SK-N-MC (cell line): ENCODE measurements around the gene RNU11.
"Not testable (repeated sequence)": the region's sequence is repeated elsewhere in the genome, so short reads cannot be mapped to it uniquely, and the experiment has no call there.

Experiments used
- DNase-seq: peaks from one replicate; pipeline ENCODE4 v3.0.0-alpha.2; 2011; ENCODE audit warnings: low read depth, low spot score
- H3K27ac ChIP-seq: fragments of 200-600 bp; sonication (generic); 2 replicates; pipeline ENCODE4 v1.5.1; 2016; ENCODE audit warnings: mixed run types
- H3K36me3 ChIP-seq: fragments of 200-600 bp; sonication (generic); 2 replicates; pipeline ENCODE4 v1.6.1; 2017; ENCODE audit warnings: antibody characterized with exemption, low read length, mixed read lengths; ENCODE audit not compliant: insufficient read depth
- H3K4me3 ChIP-seq: fragments of 200-600 bp; sonication (generic); 2 replicates; pipeline ENCODE4 v1.5.1; 2016
- H3K9ac ChIP-seq: fragments of 200-600 bp; sonication (generic); 2 replicates; pipeline ENCODE4 v1.8.0; 2017; ENCODE audit warnings: mixed run types, mixed read lengths; ENCODE audit not compliant: insufficient read length
- H3K9me3 ChIP-seq: fragments of 200-600 bp; sonication (generic); 2 replicates; pipeline ENCODE4 v1.6.1; 2017; ENCODE audit warnings: low read depth, mild to moderate bottlenecking, antibody characterized with exemption, low read length, moderate library complexity, mixed read lengths
- EZH2 ChIP-seq: fragments of 200-600 bp; sonication (generic); IDR thresholded peaks from one replicate; pipeline ENCODE4 v1.6.1; 2017; ENCODE audit warnings: antibody characterized with exemption
- FOXP2 ChIP-seq: optimal IDR thresholded peaks from 2 replicates; pipeline ENCODE3; 2011; ENCODE audit warnings: mild to moderate bottlenecking, moderate library complexity; ENCODE audit not compliant: insufficient read depth; ENCODE audit errors: extremely low read length, control extremely low read depth
- POLR2AphosphoS5 ChIP-seq: IDR thresholded peaks from 2 replicates; pipeline ENCODE4 v1.6.1; 2012; ENCODE audit warnings: mild to moderate bottlenecking, low read depth, low read length, borderline replicate concordance

Gene RNU11

GRCh38 chr1:28680151-28680550, 31.8 kb downstream of the RNU11 start:
- no peak for TF ChIP-seq EZH2
- no peak for TF ChIP-seq POLR2AphosphoS5
- no peak for TF ChIP-seq FOXP2
- no peak overlapping the region for H3K4me3 ChIP-seq
- H3K27ac ChIP-seq = no peak overlapping the region
- H3K9ac ChIP-seq = no peak overlapping the region
- H3K9me3 ChIP-seq = no peaks in the 10 kb centered on the region
- peaks cover 5% of the 10 kb centered on the region; the same call in 1 of the 2 replicates for H3K36me3 ChIP-seq
- DNase-seq = no peak

GRCh38 chr1:28682840-28683239, 34.4 kb downstream of the RNU11 start:
- no peaks in the 10 kb centered on the region for H3K9me3 ChIP-seq
- H3K36me3 ChIP-seq = peaks cover 5% of the 10 kb centered on the region; the same call in 1 of the 2 replicates
- H3K9ac ChIP-seq = no peak overlapping the region
- no peak for TF ChIP-seq POLR2AphosphoS5
- no peak for TF ChIP-seq EZH2
- TF ChIP-seq FOXP2 = no peak
- no peak overlapping the region for H3K4me3 ChIP-seq
- no peak overlapping the region for H3K27ac ChIP-seq
- DNase-seq = no peak

GRCh38 chr1:28684937-28685336, 36.5 kb downstream of the RNU11 start:
- no peak for DNase-seq
- peaks cover 5% of the 10 kb centered on the region; the same call in 1 of the 2 replicates for H3K36me3 ChIP-seq
- no peak overlapping the region for H3K9ac ChIP-seq
- no peak overlapping the region for H3K4me3 ChIP-seq
- no peak for TF ChIP-seq EZH2
- TF ChIP-seq FOXP2 = no peak
- no peak for TF ChIP-seq POLR2AphosphoS5
- no peaks in the 10 kb centered on the region for H3K9me3 ChIP-seq
- H3K27ac ChIP-seq = no peak overlapping the region

GRCh38 chr1:28691627-28692026, 43.2 kb downstream of the RNU11 start:
- H3K4me3 ChIP-seq, H3K9me3 ChIP-seq, H3K27ac ChIP-seq, DNase-seq, H3K9ac ChIP-seq: not testable (repeated sequence)
- H3K36me3 ChIP-seq = peaks cover 18% of the 10 kb centered on the region
